Loucy (cell line): Measurements from ENCODE around the gene EML2.

Experiments
- H2AFZ ChIP-seq: fragments of 200-600 bp; sonication (generic); 2 replicates; pipeline ENCODE4 v1.6.0; 2016; ENCODE audit warnings: antibody characterized with exemption, mild to moderate bottlenecking, low read length, moderate library complexity
- H3F3A ChIP-seq: fragments of 200-600 bp; 2 replicates; pipeline ENCODE4 v1.6.0; 2016; ENCODE audit warnings: antibody characterized with exemption, low read depth, mild to moderate bottlenecking
- H3K27me3 ChIP-seq: fragments of 200-600 bp; sonication (generic); 2 replicates; pipeline ENCODE4 v1.6.1; 2014; ENCODE audit warnings: low read length, mild to moderate bottlenecking; ENCODE audit not compliant: insufficient read depth, poor library complexity, severe bottlenecking
- H3K36me3 ChIP-seq: fragments of 200-600 bp; sonication (generic); 2 replicates; pipeline ENCODE4 v1.6.1; 2016; ENCODE audit warnings: low read length; ENCODE audit not compliant: insufficient read depth
- H3K4me1 ChIP-seq: fragments of 200-600 bp; sonication (generic); 2 replicates; pipeline ENCODE4 v1.5.1; 2014; ENCODE audit warnings: low read length, mild to moderate bottlenecking; ENCODE audit not compliant: insufficient read depth, poor library complexity, severe bottlenecking
- H3K4me2 ChIP-seq: fragments of 200-600 bp; sonication (generic); 2 replicates; pipeline ENCODE4 v1.6.0; 2014; ENCODE audit warnings: antibody characterized with exemption, low read length, low read depth, mild to moderate bottlenecking; ENCODE audit not compliant: poor library complexity, severe bottlenecking
- H3K4me3 ChIP-seq: fragments of 200-600 bp; sonication (generic); 2 replicates; pipeline ENCODE4 v1.5.1; 2014; ENCODE audit warnings: low read length, mild to moderate bottlenecking, mixed read lengths; ENCODE audit not compliant: poor library complexity, severe bottlenecking
- H3K79me2 ChIP-seq: fragments of 200-600 bp; sonication (generic); 2 replicates; pipeline ENCODE4 v1.6.1; 2014; ENCODE audit warnings: low read length; ENCODE audit not compliant: insufficient read depth
- H3K9ac ChIP-seq: fragments of 200-600 bp; sonication (generic); 2 replicates; pipeline ENCODE4 v1.6.0; 2014; ENCODE audit warnings: mild to moderate bottlenecking, low read depth, low read length, moderate library complexity; ENCODE audit not compliant: poor library complexity, severe bottlenecking
- H3K9me2 ChIP-seq: fragments of 200-600 bp; sonication (generic); replicated peaks from 2 replicates; pipeline ENCODE4 v1.6.1; 2016; ENCODE audit warnings: low read depth, low read length, mixed read lengths
- H3K9me3 ChIP-seq: fragments of 200-600 bp; sonication (generic); 2 replicates; pipeline ENCODE4 v1.6.1; 2014; ENCODE audit warnings: mild to moderate bottlenecking, antibody characterized with exemption, low read length, low read depth; ENCODE audit not compliant: insufficient read depth
- H4K20me1 ChIP-seq: fragments of 200-600 bp; sonication (generic); 2 replicates; pipeline ENCODE4 v1.6.0; 2014; ENCODE audit warnings: antibody characterized with exemption, low read length, mild to moderate bottlenecking; ENCODE audit not compliant: insufficient read depth, poor library complexity, severe bottlenecking
- EZH2phosphoT487 ChIP-seq: fragments of 200-600 bp; IDR thresholded peaks from 2 replicates; pipeline ENCODE4 v1.6.1; 2018; ENCODE audit warnings: antibody characterized with exemption, mild to moderate bottlenecking, moderate library complexity, borderline replicate concordance
- TF ChIP-seq, protein P1 (sequence below): fragments of 200-600 bp; sonication (generic); conservative IDR thresholded peaks from 2 replicates; pipeline ENCODE4 v1.5.1; 2014; ENCODE audit warnings: mild to moderate bottlenecking, antibody characterized with exemption, low read length

EML2 gene

GRCh38 chr19:45659096-45659729 lies 20.0 kb upstream of the EML2 start:
- no peaks in the 10 kb centered on the region for H3K36me3 ChIP-seq
- H4K20me1 ChIP-seq: no peaks in the 10 kb centered on the region
- H3K4me2 ChIP-seq: no peak overlapping the region
- H3K4me3 ChIP-seq: no peak overlapping the region
- H2AFZ ChIP-seq: no peak overlapping the region
- no peaks in the 10 kb centered on the region for H3K27me3 ChIP-seq
- no peaks in the 10 kb centered on the region for H3K9me3 ChIP-seq
- no peaks in the 10 kb centered on the region for H3K9me2 ChIP-seq
- H3K79me2 ChIP-seq: no peaks in the 10 kb centered on the region
- H3K9ac ChIP-seq: no peak overlapping the region
- TF ChIP-seq, protein P1, sequence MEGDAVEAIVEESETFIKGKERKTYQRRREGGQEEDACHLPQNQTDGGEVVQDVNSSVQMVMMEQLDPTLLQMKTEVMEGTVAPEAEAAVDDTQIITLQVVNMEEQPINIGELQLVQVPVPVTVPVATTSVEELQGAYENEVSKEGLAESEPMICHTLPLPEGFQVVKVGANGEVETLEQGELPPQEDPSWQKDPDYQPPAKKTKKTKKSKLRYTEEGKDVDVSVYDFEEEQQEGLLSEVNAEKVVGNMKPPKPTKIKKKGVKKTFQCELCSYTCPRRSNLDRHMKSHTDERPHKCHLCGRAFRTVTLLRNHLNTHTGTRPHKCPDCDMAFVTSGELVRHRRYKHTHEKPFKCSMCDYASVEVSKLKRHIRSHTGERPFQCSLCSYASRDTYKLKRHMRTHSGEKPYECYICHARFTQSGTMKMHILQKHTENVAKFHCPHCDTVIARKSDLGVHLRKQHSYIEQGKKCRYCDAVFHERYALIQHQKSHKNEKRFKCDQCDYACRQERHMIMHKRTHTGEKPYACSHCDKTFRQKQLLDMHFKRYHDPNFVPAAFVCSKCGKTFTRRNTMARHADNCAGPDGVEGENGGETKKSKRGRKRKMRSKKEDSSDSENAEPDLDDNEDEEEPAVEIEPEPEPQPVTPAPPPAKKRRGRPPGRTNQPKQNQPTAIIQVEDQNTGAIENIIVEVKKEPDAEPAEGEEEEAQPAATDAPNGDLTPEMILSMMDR: no peak
- TF ChIP-seq EZH2phosphoT487: no peak
- H3F3A ChIP-seq: no peaks in the 10 kb centered on the region
- H3K4me1 ChIP-seq: peaks cover 4% of the 10 kb centered on the region

DNA sequence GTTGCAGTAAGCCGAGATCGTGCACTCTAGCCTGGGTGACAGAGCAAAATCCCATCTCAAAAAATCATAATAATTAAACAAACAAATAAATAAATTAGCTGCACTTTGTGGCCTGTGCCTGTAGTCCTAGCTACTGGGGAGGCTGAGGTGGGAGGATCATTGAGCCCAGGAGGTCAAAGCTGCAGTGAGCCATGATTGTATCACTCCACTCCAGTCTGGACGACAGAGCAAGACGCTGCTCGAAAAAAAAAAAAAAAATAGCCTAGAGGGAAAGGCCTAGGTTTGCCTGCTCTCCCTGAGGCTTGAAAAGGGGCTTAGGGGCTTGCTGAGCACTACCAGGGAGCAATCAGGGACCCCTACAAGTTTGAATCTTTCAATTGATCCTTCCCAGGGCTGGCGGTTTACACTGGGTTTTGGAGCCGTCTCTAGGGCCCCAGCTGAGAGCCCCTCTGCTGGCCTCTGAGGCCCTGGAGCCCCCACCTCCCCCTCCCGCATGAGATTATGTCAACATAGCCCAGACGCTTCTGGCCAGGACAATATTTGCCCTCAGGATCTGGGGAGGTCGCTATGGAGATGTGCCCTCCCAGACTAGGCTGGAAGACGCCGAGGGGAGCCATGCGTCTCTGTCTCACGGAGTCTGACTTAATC lies 18.4 kb upstream of the EML2 start:
- Histone ChIP-seq H3K79me2 (no peaks in the 10 kb centered on the region), H3K4me1 (no peaks in the 10 kb centered on the region), H3K36me3 (no peaks in the 10 kb centered on the region), H3K27me3 (no peaks in the 10 kb centered on the region), H3K9ac (no peak overlapping the region), H2AFZ (no peak overlapping the region), H4K20me1 (no peaks in the 10 kb centered on the region), H3K4me2 (no peak overlapping the region), H3K9me3 (no peaks in the 10 kb centered on the region), H3K4me3 (no peak overlapping the region), H3F3A (no peaks in the 10 kb centered on the region), H3K9me2 (no peaks in the 10 kb centered on the region)
- TF ChIP-seq EZH2phosphoT487: no peak
- TF ChIP-seq, protein P1: no peak

DNA sequence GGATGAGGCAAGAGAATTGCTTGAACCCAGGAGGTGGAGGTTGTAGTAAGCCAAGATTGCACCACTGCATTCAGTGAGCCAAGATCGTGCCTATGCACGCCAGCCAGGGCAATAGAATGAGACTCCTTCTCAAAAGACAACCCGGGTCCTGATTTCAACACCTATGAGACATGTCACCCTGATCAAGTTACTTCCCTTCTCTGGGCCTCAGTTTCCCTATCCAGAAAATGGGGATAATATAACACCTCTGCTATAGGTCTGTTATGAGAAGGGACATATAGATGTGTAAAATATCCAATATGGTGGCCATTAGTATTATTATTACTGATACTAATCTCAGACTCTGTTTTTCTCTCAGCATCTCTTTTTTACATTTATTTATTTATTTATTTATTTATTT lies 15.9 kb upstream of the EML2 start:
- no peaks in the 10 kb centered on the region for H3F3A ChIP-seq
- H3K27me3 ChIP-seq: no peaks in the 10 kb centered on the region
- H3K4me2 ChIP-seq: no peak overlapping the region
- no peak overlapping the region for H3K4me3 ChIP-seq
- H3K9ac ChIP-seq: no peak overlapping the region
- H3K9me3 ChIP-seq: no peaks in the 10 kb centered on the region
- no peaks in the 10 kb centered on the region for H3K9me2 ChIP-seq
- H3K4me1 ChIP-seq: no peaks in the 10 kb centered on the region
- H4K20me1 ChIP-seq: no peaks in the 10 kb centered on the region
- H3K36me3 ChIP-seq: no peaks in the 10 kb centered on the region
- no peaks in the 10 kb centered on the region for H3K79me2 ChIP-seq
- TF ChIP-seq, protein P1: no peak
- no peak for TF ChIP-seq EZH2phosphoT487
- no peak overlapping the region for H2AFZ ChIP-seq
